Astrocyte of the cerebellum (primary cell): ENCODE data around the gene UBB.

Experiments
- DNase-seq: peaks from one replicate; pipeline ENCODE4 v3.0.0-alpha.2; 2011; ENCODE audit warnings: low read depth
- H3K4me3 ChIP-seq: 2 replicates; pipeline ENCODE4 v1.5.1; 2011; ENCODE audit warnings: mild to moderate bottlenecking, low read depth, low read length, moderate library complexity
- in situ Hi-C: cut with HindIII; loops from 2 replicates; pipeline ENCODE4 v1.10.0; 2017; ENCODE audit warnings: low sequenced_read_pairs
- TF ChIP-seq, protein P1 (sequence below): IDR thresholded peaks from 2 replicates; pipeline ENCODE4 v1.5.1; 2012; ENCODE audit warnings: low read length, low read depth, moderate library complexity, mild to moderate bottlenecking; ENCODE audit errors: missing control alignments

The UBB gene

DNA sequence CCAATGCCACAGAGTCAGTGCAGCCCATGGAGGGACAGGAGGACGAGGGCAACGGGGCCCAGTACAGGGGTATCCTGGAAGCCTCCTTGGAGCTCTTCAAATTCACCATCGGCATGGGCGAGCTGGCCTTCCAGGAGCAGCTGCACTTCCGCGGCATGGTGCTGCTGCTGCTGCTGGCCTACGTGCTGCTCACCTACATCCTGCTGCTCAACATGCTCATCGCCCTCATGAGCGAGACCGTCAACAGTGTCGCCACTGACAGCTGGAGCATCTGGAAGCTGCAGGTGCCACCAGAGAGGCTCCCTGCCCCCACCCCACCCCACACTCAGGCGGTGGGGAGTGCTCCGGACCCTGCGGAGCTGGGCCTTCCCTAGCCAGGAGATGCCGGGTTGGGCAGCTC, 51.1 kb downstream of the UBB start:
- in situ Hi-C loops, result no loop called here

More for the DNA sequence above, 51.1 kb downstream of the UBB start:
- TF ChIP-seq, protein P1, sequence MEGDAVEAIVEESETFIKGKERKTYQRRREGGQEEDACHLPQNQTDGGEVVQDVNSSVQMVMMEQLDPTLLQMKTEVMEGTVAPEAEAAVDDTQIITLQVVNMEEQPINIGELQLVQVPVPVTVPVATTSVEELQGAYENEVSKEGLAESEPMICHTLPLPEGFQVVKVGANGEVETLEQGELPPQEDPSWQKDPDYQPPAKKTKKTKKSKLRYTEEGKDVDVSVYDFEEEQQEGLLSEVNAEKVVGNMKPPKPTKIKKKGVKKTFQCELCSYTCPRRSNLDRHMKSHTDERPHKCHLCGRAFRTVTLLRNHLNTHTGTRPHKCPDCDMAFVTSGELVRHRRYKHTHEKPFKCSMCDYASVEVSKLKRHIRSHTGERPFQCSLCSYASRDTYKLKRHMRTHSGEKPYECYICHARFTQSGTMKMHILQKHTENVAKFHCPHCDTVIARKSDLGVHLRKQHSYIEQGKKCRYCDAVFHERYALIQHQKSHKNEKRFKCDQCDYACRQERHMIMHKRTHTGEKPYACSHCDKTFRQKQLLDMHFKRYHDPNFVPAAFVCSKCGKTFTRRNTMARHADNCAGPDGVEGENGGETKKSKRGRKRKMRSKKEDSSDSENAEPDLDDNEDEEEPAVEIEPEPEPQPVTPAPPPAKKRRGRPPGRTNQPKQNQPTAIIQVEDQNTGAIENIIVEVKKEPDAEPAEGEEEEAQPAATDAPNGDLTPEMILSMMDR, result no peak
- H3K4me3 ChIP-seq, result no peak overlapping the region
- DNase-seq, result no peak
